Right lung (tissue), 5 donors: ENCODE data around the gene MSMB. TPM values are rescaled to one million over a fixed set of nuclear protein-coding genes. Genes with fewer than 3 reads are reported as not detected.
"Not testable (repeated sequence)": the region's sequence is repeated elsewhere in the genome, so short reads cannot be mapped to it uniquely, and the experiment has no call there.

ENCODE experiments used
- DNase-seq, 2 donors: peaks; one replicate each; pipeline ENCODE4 v3.0.0-alpha.2; 2013
- polyA plus RNA-seq, 5 donors: library from polyadenylated mRNA; unstranded; fragments of 120-200 nt; gene quantifications; one replicate each; pipeline versions ENCODE4 v1.2.1 to v1.2.3, GENCODE V29; 2013; ENCODE audit warnings: inconsistent platforms in 1 of 5, low replicate concordance in 1 of 5; ENCODE audit not compliant: insufficient read length in 5 of 5, insufficient read depth in 1 of 5

Gene MSMB
- polyA plus RNA-seq, 5 donors, result not detected

DNA sequence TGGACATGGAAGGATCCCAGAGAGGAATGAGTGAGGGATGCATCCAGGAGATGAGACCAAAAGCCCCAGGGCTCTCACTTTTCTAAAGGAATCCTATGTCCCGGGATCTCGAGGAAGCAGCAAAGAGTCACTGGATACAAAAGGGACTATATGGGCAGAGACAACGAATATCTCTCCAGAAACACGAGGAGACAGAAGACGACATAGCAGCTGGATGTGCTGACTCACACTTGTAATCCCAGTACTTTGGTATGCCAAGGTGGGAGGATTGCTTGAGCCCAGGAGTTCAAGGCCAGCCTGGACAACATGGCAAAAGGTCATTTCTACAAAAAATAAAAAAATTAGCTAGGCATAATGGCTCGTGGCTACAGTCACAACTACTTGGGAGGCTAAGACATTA lies 24.7 kb upstream of the MSMB start:
- no peak for DNase-seq

- DNase-seq, result no peak
Measured at GRCh38 chr10:46069771-46070463, 23.8 kb upstream of the MSMB start.

- peak; percentile 3 to 8 for DNase-seq
Measured at GRCh38 chr10:46068905-46069304, 22.8 kb upstream of the MSMB start.

GRCh38 chr10:46068117-46068516 lies 22.0 kb upstream of the MSMB start:
- DNase-seq, result no peak

GRCh38 chr10:46064269-46064817 lies 18.3 kb upstream of the MSMB start:
- no peak for DNase-seq

GRCh38 chr10:46062723-46063428 lies 16.8 kb upstream of the MSMB start:
- no peak for DNase-seq

GRCh38 chr10:46060706-46061105 lies 14.6 kb upstream of the MSMB start:
- DNase-seq, result no peak

DNA sequence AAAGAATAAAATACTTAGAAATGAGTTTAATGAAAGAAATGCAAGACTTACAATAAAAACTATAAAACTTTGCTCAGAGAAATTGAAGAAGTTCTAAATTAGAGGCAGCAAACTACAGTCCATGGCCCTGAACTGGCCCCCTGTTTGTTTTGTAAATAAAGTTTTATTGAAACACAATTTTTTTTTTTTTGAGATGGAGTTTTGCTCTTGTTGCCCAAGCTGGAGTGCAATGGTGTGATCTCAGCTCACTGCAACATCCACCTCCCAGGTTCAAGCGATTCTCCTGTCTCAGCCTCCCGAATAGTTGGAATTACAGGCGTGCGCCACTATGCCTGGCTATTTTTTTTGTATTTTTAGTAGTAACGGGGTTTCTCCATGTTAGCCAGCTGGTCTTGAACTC lies 11.9 kb upstream of the MSMB start:
- DNase-seq, result not testable (repeated sequence)

- no peak for DNase-seq
Measured at GRCh38 chr10:46057038-46057437, 11.0 kb upstream of the MSMB start.

DNA sequence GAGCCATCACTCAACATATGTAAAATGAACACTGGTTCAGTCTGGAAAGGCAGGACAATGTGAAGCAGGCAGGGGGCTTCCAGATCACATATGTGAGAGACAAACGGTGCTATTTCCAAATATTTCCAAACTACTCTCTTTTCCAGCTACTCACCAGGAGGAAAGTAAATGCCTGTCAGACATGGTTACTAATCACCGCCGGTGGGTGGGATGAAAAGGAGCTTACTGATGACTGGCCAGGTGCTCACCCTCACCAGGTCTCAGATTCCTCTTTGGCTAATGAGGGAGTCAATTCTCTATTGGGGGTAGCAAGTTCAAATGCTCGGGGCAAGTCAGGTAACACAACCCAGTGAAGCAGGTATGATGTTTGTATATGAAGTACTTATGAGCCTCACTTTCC lies 9.7 kb upstream of the MSMB start:
- DNase-seq, result no peak

DNA sequence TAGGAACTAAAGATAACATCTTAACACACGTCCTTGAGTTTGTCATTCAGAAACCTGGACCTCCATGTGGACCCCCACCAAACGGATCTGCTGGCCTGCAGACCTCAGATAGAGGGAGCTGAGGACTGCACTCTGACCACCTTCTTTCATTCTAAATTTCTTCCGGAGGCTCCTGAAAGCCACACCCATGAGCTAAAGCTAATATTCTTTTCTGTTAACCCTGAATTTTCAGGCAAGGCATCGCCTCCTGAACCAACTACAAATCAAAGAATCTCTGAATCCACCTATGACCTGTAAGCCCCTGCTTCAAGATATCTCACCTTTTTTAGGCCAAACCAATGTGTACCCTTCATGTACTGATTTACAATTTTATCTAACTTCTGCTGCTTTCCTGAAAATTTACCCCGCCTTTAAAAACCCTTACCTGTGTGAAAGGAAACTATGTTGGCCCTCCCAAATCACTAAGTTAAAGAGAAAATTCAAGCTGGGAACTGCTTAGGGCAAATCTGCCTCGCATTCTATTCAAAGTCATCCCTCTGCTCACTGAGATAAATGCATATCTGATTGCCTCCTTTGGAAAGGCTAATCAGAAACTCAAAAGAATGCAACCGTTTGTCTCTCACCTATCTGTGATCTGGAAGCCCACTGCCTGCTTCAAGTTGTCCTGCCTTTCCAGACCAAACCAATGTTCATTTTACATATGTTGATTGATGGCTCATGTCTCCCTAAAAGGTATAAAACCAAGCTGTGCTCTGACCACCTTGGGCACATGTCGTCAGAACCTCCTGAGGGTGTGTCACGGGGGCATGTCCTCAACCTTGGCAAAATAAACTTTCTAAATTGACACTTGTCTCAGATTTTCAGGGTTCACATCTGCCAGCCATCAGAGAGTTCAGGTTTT lies 7.7 kb upstream of the MSMB start:
- DNase-seq, result no peak

GRCh38 chr10:46052791-46053375 lies 6.8 kb upstream of the MSMB start:
- DNase-seq, result no peak

DNA sequence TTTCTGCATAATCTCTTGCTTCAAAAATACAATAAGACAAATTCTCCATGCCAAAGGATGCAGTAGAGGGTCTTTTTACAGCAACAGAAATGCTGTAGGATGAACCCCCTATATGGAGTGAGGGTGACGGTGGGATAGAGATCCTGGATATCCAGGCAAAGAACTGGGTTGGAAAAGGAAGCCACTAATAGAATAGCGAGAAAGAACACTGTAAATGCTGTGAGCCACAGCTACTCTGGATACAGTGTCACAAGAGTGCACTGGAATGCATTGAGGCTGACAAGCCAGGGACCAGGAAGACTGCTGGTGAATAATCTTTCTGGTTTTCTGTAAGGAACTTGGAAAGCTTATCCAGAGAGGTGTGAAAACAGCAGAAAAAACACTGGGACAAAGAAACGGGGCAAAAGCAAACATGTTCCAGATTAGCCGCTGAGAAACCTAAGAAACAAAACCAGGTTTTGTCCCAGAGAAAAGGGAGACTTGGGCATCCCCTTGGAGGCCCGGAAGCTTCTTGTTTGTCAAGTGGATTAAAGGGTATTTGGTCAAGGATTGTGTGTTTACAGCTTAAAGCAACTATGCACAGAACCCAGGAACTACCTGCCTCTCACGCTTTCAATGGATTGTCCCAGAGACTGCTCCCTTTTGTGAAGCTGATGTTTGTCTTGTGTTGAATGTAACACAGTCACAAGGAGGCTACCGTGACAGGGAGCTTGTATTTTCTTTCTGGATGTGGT lies 6.2 kb upstream of the MSMB start:
- peak in 1 of 2 donors; percentile 6 for DNase-seq

DNA sequence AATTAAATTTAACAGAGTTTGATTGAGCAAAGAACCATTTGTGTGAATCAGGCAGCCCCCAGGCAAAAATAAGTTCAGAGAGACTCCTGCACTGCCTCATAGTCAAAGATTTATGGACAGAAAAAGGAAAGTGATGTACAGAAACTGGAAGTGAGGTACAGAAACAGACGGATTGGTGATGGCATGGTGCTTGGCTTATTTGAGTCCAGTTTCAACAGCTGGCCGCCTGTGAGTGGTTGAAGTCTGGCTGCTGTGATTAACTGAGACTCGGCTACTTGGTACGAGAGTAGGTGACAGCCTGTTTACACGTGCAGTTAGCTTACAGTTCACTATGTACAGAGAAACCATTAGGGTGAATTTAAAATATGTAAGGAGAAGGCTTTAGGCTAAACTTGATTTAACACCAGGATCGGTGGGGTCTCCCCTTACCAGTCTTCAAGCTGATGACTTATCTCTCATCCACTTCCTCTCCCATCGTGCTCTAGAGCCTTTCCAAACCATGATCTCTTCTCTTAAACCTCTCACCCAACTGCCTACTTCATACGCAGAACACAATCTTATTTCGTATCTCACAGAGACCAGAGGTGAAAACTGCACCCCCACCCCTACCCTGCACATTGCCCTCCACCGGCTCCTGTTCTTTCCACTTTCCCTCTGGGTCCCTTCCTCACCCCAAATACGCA lies 5.0 kb upstream of the MSMB start:
- DNase-seq, result no peak

DNA sequence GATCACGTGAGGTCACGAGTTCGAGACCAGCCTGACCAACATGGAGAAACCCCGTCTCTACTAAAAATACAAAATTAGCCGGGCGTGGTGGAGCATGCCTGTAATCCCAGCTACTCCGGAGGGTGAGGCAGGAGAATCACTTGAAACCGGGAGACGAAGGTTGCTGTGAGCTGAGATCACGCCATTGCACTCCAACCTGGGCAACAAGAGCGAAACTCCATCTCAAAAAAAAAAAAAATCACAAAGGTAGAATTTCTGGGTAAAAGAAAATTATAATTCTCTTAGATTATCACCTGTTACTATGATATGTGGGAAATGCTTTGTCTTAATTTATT lies 3.4 kb upstream of the MSMB start:
- not testable (repeated sequence) for DNase-seq

DNA sequence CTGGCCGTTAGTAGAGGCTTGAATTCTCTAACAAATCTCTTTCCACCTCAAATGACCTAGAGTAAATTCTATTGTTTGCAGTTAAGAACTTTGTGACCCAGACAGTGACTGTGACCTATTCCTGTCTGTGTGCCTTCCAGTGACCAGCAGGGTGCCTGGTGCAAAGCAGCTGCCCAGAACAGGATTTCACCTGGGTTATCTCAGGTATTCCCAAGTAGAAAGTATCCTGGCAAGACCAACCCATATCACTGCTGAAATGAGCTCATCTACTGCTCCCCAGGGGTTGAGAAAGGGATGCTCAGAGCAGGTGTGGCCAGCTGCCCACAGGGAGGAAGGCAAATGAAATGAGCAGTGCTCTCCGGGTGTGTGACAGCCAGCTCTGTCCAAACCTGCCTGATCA lies 2.1 kb upstream of the MSMB start:
- no peak for DNase-seq

DNA sequence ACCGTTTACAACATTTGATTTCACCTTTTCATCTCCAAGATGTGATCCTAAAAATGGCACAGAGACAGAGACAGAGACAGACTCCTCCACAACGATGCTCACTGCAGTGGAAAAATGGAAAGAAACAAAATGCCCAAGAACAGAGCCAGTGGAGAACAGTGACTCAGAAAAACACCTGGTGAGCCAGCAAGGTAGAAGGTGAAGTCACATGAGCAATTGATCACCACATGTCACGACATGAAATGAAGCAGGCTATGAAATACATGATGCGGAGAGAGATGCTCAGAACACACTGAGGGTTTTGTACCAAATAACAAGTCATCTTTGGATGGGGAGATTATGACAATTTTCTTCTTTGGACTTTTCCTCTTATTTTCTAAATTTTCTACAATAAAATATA lies 3.5 kb downstream of the MSMB start:
- DNase-seq, result no peak

DNA sequence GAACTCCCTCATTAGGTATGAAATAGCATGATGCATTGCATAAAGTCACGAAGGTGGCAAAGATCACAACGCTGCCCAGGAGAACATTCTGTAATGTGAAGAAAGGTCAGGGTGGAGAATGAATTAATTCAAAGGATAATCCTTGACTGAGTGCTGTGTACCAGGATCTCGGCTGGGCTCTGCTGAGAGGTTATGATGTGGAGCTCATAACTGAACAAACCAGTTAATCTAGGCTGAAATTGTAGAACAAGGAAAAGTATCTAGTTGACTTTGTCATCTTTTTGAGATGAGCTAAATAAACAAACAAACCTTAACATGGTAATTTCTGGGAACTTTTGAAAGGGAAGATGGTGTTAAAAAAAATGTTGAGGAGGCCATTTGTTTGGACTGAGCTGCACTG lies 6.1 kb downstream of the MSMB start:
- no peak for DNase-seq

- no peak for DNase-seq
Measured at GRCh38 chr10:46037107-46037825, 8.8 kb downstream of the MSMB start.
